HL-60 (cell line): Measurements from ENCODE around the gene RAB42.
"Not testable (repeated sequence)": the region's sequence is repeated elsewhere in the genome, so short reads cannot be mapped to it uniquely, and the experiment has no call there.

Experiments used
- DNase-seq, 2 experiments: peaks; one replicate each; pipeline ENCODE4 v3.0.0-alpha.2; 2010 to 2020; ENCODE audit warnings: low read depth in 1 of 2, low spot score in 1 of 2
- H3K27ac ChIP-seq: fragments of 250-450 bp; sonication (Bioruptor Pico); replicated peaks from 2 replicates; pipeline ENCODE4 v1.5.1; 2020; ENCODE audit warnings: mild to moderate bottlenecking, moderate library complexity
- H3K27me3 ChIP-seq: fragments of 250-450 bp; sonication (Bioruptor Pico); 2 replicates; pipeline ENCODE4 v1.5.1; 2021; ENCODE audit warnings: mild to moderate bottlenecking, moderate library complexity; ENCODE audit not compliant: insufficient read depth, poor library complexity, severe bottlenecking
- H3K4me3 ChIP-seq: replicated peaks from 2 replicates; pipeline ENCODE4 v1.5.1; 2011; ENCODE audit warnings: mild to moderate bottlenecking, control low read depth, low read length; ENCODE audit not compliant: insufficient read depth
- CTCF ChIP-seq: IDR thresholded peaks from one replicate; pipeline ENCODE4 v1.5.1; 2011; ENCODE audit warnings: low read length, control low read depth, inconsistent platforms; ENCODE audit not compliant: insufficient read depth
- GABPA ChIP-seq: IDR thresholded peaks from 2 replicates; pipeline ENCODE4 v1.6.1; 2012; ENCODE audit warnings: low read depth
- POLR2AphosphoS5 ChIP-seq: IDR thresholded peaks from 2 replicates; pipeline ENCODE4 v1.6.1; 2012; ENCODE audit warnings: low read depth
- REST ChIP-seq: IDR thresholded peaks from 2 replicates; pipeline ENCODE4 v1.6.1; 2012; ENCODE audit warnings: low read depth; ENCODE audit not compliant: insufficient replicate concordance
- SPI1 ChIP-seq: IDR thresholded peaks from 2 replicates; pipeline ENCODE4 v1.6.1; 2012; ENCODE audit warnings: low read depth, mild to moderate bottlenecking, borderline replicate concordance

Gene RAB42

GRCh38 chr1:28572891-28573290 is 19.2 kb upstream of the RAB42 start:
- H3K27ac ChIP-seq, H3K27me3 ChIP-seq, DNase-seq: not testable (repeated sequence)

GRCh38 chr1:28573564-28573963 is 18.5 kb upstream of the RAB42 start:
- no peak for DNase-seq
- Histone ChIP-seq H3K4me3 (no peak overlapping the region), H3K27me3 (no peaks in the 10 kb centered on the region), H3K27ac (no peak overlapping the region)
- TF ChIP-seq REST: no peak
- TF ChIP-seq CTCF: no peak
- no peak for TF ChIP-seq GABPA
- no peak for TF ChIP-seq SPI1
- TF ChIP-seq POLR2AphosphoS5: no peak

More at GRCh38 chr1:28572891-28573290, 19.2 kb upstream of the RAB42 start:
- not testable (repeated sequence) for H3K4me3 ChIP-seq

GRCh38 chr1:28577052-28577678 is 14.9 kb upstream of the RAB42 start:
- H3K27me3 ChIP-seq: no peaks in the 10 kb centered on the region
- TF ChIP-seq CTCF (no peak), POLR2AphosphoS5 (peak; percentile 82), SPI1 (no peak), GABPA (no peak), REST (no peak)
- DNase-seq: peak; percentile 4 to 51
- H3K27ac ChIP-seq: no peak overlapping the region
- no peak overlapping the region for H3K4me3 ChIP-seq

- H3K27ac ChIP-seq: no peak overlapping the region
Observed at GRCh38 chr1:28577738-28578536, 14.1 kb upstream of the RAB42 start.

More at GRCh38 chr1:28577738-28578536, 14.1 kb upstream of the RAB42 start:
- peak; percentile 12 to 41 for DNase-seq
- TF ChIP-seq GABPA (no peak), POLR2AphosphoS5 (peak; percentile 57), SPI1 (0 out of 2 replicates have a peak, but pooled peaks have one; percentile 7), CTCF (no peak), REST (no peak)
- Histone ChIP-seq H3K4me3 (no peak overlapping the region), H3K27me3 (no peaks in the 10 kb centered on the region)
